Sigmoid colon (tissue), 4 donors: ENCODE measurements around the gene CFTR.

Source experiments
- CTCF ChIP-seq, 4 experiments: fragments of 450-650 bp in 3 of 4; fragments of 200-600 bp in 1 of 4; IDR thresholded peaks; one replicate each; pipeline ENCODE4 v1.5.1; 2016 to 2019; ENCODE audit warnings: antibody characterized with exemption in 4 of 4, mild to moderate bottlenecking in 3 of 4, moderate library complexity in 2 of 4
- POLR2A ChIP-seq, 2 donors: fragments of 450-650 bp; IDR thresholded peaks; one replicate each; pipeline ENCODE4 v1.6.1; 2016; ENCODE audit warnings: antibody characterized with exemption in 2 of 2, mild to moderate bottlenecking in 2 of 2, moderate library complexity in 2 of 2
- POLR2AphosphoS5 ChIP-seq, 4 donors: sonication (generic); formaldehyde crosslinking; IDR thresholded peaks; one replicate each; pipeline ENCODE4 v1.6.1; 2017; ENCODE audit warnings: antibody characterized with exemption in 4 of 4

- no peak for TF ChIP-seq CTCF (IDR thresholded peaks at IDR 0.05)
- TF ChIP-seq POLR2A (IDR thresholded peaks at IDR 0.05): no peak
- TF ChIP-seq POLR2AphosphoS5 (IDR thresholded peaks at IDR 0.05): no peak
Measured at GRCh38 chr7:117639966-117640365, 160.1 kb downstream of the CFTR start.
